ACC112 (cell line): Measurements from ENCODE around the gene IBA57.

Source experiments
- H2AFZ ChIP-seq: fragments of 200-600 bp; sonication (generic); one replicate; pipeline ENCODE4 v1.6.0; 2017; ENCODE audit warnings: antibody characterized with exemption, low read length; ENCODE audit not compliant: unreplicated experiment
- H3K27ac ChIP-seq: fragments of 200-600 bp; sonication (generic); 2 replicates; pipeline ENCODE4 v1.5.1; 2014; ENCODE audit warnings: low read depth, mild to moderate bottlenecking, antibody characterized with exemption, low read length, moderate library complexity
- H3K27me3 ChIP-seq: fragments of 200-600 bp; sonication (generic); 2 replicates; pipeline ENCODE4 v1.6.1; 2014; ENCODE audit warnings: mild to moderate bottlenecking, antibody characterized with exemption, low read length, moderate library complexity, mixed read lengths; ENCODE audit not compliant: insufficient read depth
- H3K36me3 ChIP-seq: fragments of 200-600 bp; sonication (generic); 2 replicates; pipeline ENCODE4 v1.6.1; 2016; ENCODE audit warnings: mild to moderate bottlenecking, antibody characterized with exemption, low read length, moderate library complexity, mixed read lengths; ENCODE audit not compliant: insufficient read depth
- H3K4me1 ChIP-seq: fragments of 200-600 bp; sonication (generic); one replicate; pipeline ENCODE4 v1.6.1; 2016; ENCODE audit warnings: low read length, mixed read lengths; ENCODE audit not compliant: insufficient read depth, unreplicated experiment, control insufficient read depth
- H3K4me3 ChIP-seq: fragments of 200-600 bp; sonication (generic); 2 replicates; pipeline ENCODE4 v1.5.1; 2014; ENCODE audit warnings: mild to moderate bottlenecking, low read depth, low read length
- H3K79me2 ChIP-seq: fragments of 200-600 bp; sonication (generic); one replicate; pipeline ENCODE4 v1.6.0; 2016; ENCODE audit warnings: low read length; ENCODE audit not compliant: control insufficient read depth, unreplicated experiment, insufficient read depth

IBA57 gene

DNA sequence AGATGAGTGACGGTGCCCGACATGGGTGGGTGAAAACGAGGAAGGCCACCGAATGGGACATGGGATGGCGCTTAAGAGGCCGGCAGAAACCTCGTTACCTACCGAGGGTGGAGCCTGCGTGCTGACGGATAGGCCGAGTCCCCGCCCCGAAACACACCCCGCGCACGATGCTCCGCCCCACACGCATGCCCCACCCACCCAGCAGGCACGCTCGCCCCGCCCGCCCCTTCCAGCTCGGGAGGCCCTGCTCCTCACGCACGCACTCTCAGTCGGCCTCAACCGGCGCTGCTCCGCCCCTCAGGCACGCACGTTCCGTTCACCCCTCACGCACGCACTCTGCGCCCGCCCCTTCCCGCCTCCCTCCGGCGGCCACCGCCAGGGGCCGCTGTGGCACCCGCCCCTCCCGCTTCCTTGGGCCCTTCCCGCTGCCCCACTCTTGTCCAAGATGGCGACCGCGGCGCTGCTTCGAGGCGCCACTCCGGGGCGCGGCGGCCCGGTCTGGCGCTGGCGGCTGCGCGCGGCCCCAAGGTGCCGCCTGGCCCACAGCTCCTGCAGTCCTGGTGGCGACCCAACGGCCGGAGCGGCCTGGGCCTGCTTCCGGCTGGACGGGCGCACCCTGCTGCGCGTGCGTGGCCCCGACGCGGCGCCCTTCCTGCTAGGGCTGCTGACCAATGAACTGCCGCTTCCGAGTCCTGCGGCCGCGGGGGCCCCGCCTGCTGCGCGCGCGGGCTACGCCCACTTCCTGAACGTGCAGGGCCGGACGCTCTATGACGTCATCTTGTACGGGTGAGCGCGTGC, at the start of gene IBA57:
Gene IBA57 (plus strand): TSS at position 433 of the 798 bp plus-strand sequence. CDS start 13 bp downstream, at position 446.
- peak within 1 kb of the TSS; percentile 99 for H3K27ac ChIP-seq
- H3K4me1 ChIP-seq: peaks cover 3% of the 10 kb centered on the region
- peak within 1 kb of the TSS; percentile 86 for H2AFZ ChIP-seq
- peak within 1 kb of the TSS; percentile 93 for H3K4me3 ChIP-seq
- no peaks in the 10 kb centered on the region for H3K79me2 ChIP-seq
- no peaks in the 10 kb centered on the region for H3K36me3 ChIP-seq
- H3K27me3 ChIP-seq: no peaks in the 10 kb centered on the region

DNA sequence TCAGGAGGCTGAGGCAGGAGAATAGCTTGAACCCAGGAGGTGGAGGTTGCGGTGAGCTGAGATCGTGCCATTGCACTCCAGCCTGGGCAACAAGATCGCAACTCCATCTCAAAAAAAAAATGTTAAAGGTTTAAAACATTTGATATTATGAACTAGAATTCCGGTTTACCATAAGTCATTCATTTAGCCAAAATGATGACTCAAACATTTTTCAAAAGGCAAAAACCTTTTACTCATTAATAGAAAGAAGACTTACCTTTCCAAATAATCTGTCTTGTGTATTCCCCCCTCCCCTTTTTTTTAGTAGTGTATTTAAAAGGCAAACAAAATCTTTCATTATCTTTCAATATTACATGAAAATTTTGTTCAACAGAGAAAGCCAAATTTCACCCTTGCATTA, 48.3 kb upstream of the IBA57 start:
- Histone ChIP-seq H3K4me3 (no peak overlapping the region), H3K27ac (no peak overlapping the region), H3K36me3 (no peaks in the 10 kb centered on the region), H3K4me1 (no peaks in the 10 kb centered on the region), H2AFZ (no peak overlapping the region), H3K79me2 (no peaks in the 10 kb centered on the region), H3K27me3 (peaks cover 2% of the 10 kb centered on the region; the same call in 1 of the 2 replicates)

DNA sequence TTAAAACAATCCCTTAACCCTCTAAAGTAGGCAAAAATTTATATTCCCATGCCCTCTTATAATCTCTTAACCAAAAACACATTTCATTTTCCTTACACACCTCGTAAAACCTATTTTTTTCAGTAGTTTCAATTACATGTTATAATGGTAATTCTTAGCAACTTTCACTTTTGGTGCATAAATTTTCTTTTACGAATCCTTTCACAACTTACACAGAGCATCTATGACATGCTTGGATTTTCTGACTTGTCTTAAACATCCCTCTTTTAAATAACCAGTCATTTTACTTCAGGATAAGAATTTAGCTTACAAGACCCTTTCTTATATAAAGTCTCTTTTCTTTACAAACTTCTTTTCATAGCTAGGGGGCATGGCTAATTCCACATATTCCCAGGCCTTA, 47.6 kb upstream of the IBA57 start:
- no peaks in the 10 kb centered on the region for H3K4me1 ChIP-seq
- H3K4me3 ChIP-seq: no peak overlapping the region
- H3K27me3 ChIP-seq: peaks cover 6% of the 10 kb centered on the region; the same call in 1 of the 2 replicates
- no peak overlapping the region for H3K27ac ChIP-seq
- no peak overlapping the region for H2AFZ ChIP-seq
- H3K79me2 ChIP-seq: no peaks in the 10 kb centered on the region
- H3K36me3 ChIP-seq: no peaks in the 10 kb centered on the region

DNA sequence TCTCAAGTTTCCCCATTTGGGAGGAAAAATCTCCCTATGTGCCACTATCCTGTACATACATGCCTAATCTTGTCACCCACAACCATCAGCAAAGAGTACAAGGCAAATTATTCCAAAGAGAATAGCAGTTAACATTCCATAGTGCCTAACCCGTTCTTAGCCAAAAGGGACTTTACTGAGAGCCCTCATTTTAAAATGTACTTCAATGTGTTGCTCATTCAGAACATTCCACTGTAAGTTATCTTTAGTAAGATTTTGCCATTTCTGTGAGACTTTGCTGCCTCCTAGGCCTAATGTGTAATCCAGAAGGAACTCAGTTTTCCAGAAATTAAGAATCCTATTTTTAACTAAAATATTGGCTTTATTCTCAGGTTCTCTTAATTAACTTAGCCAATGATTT, 45.3 kb upstream of the IBA57 start:
- Histone ChIP-seq H3K4me1 (no peaks in the 10 kb centered on the region), H3K4me3 (no peak overlapping the region), H2AFZ (no peak overlapping the region), H3K27me3 (peaks cover 14% of the 10 kb centered on the region; the same call in 1 of the 2 replicates), H3K79me2 (no peaks in the 10 kb centered on the region), H3K36me3 (no peaks in the 10 kb centered on the region), H3K27ac (peak overlapping the region; percentile 29)

DNA sequence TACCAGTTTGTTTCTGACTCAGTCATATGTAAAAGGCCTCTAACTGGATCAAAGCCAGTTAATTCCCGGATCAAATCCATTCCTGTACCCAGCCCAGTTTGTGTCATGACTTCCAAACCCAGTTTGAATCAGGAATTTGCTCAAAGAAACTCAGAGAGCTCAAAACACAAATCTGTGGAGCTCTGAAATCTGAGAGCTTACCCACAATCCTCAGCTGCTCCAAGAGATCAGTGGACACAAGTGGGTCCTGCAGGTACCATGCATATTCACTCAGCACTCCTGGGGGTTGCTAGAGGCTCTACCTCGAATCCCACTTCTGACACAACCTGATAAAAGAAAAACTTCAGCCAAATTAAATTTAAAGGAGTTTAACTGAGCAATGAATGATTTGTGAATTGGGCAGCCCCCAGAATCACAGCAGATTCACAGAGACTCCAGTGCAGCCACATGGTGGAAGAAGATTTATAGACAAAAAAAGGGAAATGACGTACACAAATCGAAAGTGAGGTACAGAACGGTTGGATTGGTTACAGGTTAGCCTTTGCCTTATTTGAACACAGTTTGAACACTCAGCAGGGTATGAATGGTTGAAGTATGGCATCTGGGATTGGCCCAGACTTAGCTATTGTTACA, 44.6 kb upstream of the IBA57 start:
- Histone ChIP-seq H2AFZ (no peak overlapping the region), H3K4me3 (no peak overlapping the region), H3K36me3 (no peaks in the 10 kb centered on the region), H3K4me1 (no peaks in the 10 kb centered on the region), H3K79me2 (no peaks in the 10 kb centered on the region), H3K27me3 (peaks cover 14% of the 10 kb centered on the region; the same call in 1 of the 2 replicates), H3K27ac (peak overlapping the region; percentile 29; the same call in 1 of the 2 replicates)

DNA sequence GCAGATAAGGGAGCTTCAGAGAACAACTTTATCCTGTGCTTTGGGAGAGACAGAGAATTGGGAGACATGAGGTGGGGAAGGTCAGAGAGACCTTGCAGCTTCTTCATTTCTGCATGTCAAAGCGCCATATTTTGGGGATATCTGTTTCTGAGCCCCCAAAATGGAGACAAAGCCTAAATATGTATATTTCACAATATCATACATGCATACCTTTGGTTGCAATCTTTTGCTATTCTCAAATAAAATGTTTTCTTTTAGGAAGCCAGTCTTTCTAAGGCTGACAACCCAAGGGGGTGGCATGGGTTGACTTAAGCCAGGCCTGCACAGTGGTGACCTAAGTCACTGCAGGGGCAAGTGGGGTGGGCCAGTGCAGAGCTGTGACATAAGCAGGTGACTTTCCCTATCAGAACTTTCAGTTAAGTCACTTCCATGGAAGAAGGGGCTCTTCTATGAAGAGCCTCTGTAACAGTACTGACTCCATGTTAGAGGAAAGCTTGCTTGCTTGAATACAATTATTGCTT, 42.6 kb upstream of the IBA57 start:
- no peak overlapping the region for H2AFZ ChIP-seq
- peaks cover 14% of the 10 kb centered on the region; the same call in 1 of the 2 replicates for H3K27me3 ChIP-seq
- no peaks in the 10 kb centered on the region for H3K4me1 ChIP-seq
- no peaks in the 10 kb centered on the region for H3K79me2 ChIP-seq
- no peaks in the 10 kb centered on the region for H3K36me3 ChIP-seq
- no peak overlapping the region for H3K27ac ChIP-seq
- no peak overlapping the region for H3K4me3 ChIP-seq

DNA sequence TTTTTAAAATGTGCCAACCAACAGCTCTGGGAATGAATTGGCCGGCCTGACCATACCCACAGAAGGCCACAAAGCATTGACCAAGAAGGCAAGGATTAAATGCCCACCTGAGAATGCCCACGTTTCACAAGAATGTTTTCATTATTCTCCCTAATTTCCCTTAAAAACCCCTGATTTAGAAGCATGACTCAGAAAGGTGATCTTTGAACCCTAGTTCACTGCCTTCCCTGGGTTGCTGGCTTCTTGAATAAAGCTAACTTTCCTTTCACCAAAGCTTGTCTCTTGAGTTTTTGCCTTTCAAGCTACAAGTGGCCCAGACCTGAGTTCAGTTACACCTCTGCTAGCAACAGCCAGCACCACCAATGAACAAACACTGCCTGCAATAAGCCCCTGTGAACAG, 42.1 kb upstream of the IBA57 start:
- no peaks in the 10 kb centered on the region for H3K79me2 ChIP-seq
- H3K4me1 ChIP-seq: no peaks in the 10 kb centered on the region
- no peaks in the 10 kb centered on the region for H3K36me3 ChIP-seq
- H3K27ac ChIP-seq: no peak overlapping the region
- no peak overlapping the region for H2AFZ ChIP-seq
- H3K27me3 ChIP-seq: peaks cover 14% of the 10 kb centered on the region; the same call in 1 of the 2 replicates
- H3K4me3 ChIP-seq: no peak overlapping the region

DNA sequence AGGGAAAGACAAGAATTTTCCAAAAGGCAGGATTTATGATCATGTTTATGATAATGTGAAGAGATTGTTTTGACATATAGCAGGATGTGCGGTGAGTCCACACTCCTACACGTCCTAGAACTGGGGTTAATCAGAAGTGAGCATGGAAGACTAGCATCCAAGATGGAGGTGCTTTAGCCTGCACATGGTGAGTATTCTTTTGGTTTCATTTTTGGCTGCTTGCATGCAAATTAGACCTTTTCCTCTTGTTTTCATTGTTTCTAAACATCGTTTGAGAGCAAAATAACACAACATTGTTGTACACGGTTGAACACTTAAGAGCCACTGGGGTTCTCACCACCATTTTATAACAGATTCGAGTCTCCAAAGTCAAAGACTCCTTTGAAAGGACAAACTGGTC, 40.4 kb upstream of the IBA57 start:
- Histone ChIP-seq H2AFZ (no peak overlapping the region), H3K27ac (no peak overlapping the region), H3K4me1 (no peaks in the 10 kb centered on the region), H3K36me3 (no peaks in the 10 kb centered on the region), H3K4me3 (no peak overlapping the region), H3K79me2 (no peaks in the 10 kb centered on the region), H3K27me3 (peaks cover 14% of the 10 kb centered on the region; the same call in 1 of the 2 replicates)

DNA sequence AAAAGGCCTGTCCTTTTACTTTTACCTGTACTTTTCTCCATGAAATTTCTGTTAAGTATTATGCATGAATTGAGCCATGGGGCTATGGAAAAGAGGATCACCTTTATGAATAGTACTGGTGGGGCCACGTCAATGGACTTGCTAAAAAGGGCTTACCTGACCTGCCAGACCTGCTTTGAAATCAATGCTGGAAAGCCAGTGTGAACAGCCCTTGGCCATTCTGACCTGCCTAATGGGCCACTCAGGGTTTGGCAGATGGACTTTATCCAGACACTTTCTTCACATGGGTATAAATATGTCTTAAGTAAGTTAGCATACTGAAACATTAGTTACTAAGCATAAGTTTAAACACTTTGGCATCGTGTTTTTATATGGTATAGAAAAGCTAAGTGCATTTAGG, 33.8 kb upstream of the IBA57 start:
- Histone ChIP-seq H3K36me3 (no peaks in the 10 kb centered on the region), H3K79me2 (no peaks in the 10 kb centered on the region), H3K27me3 (peaks cover 34% of the 10 kb centered on the region), H2AFZ (no peak overlapping the region), H3K27ac (no peak overlapping the region), H3K4me1 (no peaks in the 10 kb centered on the region), H3K4me3 (no peak overlapping the region)

DNA sequence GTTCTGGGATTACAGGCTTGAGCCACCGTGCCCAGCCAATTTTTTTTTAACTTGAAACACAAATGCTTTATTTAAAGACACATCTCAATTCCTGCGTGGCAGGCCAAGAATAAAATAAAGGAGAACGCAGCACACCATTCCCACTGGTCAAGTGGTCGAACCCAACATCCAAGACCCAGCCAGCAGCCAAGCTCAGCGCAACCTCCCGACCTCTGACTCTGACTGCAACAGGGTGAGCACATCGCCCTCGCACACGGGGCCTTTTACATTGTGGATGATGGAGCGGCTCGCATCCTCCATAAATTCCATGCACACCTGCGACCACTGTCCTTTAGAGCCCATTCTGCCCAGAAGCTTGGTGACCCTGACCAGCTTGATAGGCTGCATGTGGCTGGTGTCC, 31.0 kb upstream of the IBA57 start:
- Histone ChIP-seq H3K4me3 (no peak overlapping the region), H3K36me3 (no peaks in the 10 kb centered on the region), H3K79me2 (no peaks in the 10 kb centered on the region), H3K27ac (no peak overlapping the region), H2AFZ (no peak overlapping the region), H3K4me1 (no peaks in the 10 kb centered on the region), H3K27me3 (peaks cover 42% of the 10 kb centered on the region)
